GM06990 (cell line): ENCODE measurements around the gene AP3D1.
"Not testable (repeated sequence)": the region's sequence is repeated elsewhere in the genome, so short reads cannot be mapped to it uniquely, and the experiment has no call there.

Experiments used
- DNase-seq: peaks from one replicate; pipeline ENCODE4 v3.0.0-alpha.2; 2011; ENCODE audit not compliant: insufficient read length; ENCODE audit errors: extremely low read depth
- H3K27me3 ChIP-seq: replicated peaks from 2 replicates; pipeline ENCODE4 v1.6.0; 2011; ENCODE audit warnings: low read length; ENCODE audit not compliant: control insufficient read depth, insufficient read depth
- H3K36me3 ChIP-seq: 2 replicates; pipeline ENCODE4 v1.5.1; 2011; ENCODE audit warnings: low read length; ENCODE audit not compliant: control insufficient read depth, insufficient read depth
- H3K4me3 ChIP-seq: replicated peaks from 2 replicates; pipeline ENCODE4 v1.5.1; 2011; ENCODE audit warnings: low read depth, mild to moderate bottlenecking, control low read depth, low read length
- TF ChIP-seq, protein P1 (sequence below): IDR thresholded peaks from 2 replicates; pipeline ENCODE4 v1.5.1; 2011; ENCODE audit warnings: low read length, control low read depth, mild to moderate bottlenecking, inconsistent platforms; ENCODE audit not compliant: insufficient read depth, poor library complexity, severe bottlenecking

AP3D1 gene

DNA sequence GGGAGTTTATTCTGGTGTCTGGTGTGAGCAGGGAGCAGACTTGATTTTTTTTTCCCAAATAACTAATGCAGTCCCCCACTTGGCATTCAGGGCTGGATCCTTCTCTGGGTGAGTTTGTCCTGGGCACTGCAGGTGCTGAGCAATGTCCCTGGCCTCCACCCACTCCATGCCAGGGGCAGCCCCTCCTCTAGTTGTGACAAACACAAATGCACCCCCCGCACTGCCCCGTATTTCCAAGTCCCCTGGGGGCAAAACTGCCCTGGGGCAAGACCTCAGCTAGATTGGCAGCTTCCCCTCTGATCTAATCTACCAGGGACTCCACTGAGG lies 61.7 kb downstream of the AP3D1 start:
- TF ChIP-seq, protein P1, sequence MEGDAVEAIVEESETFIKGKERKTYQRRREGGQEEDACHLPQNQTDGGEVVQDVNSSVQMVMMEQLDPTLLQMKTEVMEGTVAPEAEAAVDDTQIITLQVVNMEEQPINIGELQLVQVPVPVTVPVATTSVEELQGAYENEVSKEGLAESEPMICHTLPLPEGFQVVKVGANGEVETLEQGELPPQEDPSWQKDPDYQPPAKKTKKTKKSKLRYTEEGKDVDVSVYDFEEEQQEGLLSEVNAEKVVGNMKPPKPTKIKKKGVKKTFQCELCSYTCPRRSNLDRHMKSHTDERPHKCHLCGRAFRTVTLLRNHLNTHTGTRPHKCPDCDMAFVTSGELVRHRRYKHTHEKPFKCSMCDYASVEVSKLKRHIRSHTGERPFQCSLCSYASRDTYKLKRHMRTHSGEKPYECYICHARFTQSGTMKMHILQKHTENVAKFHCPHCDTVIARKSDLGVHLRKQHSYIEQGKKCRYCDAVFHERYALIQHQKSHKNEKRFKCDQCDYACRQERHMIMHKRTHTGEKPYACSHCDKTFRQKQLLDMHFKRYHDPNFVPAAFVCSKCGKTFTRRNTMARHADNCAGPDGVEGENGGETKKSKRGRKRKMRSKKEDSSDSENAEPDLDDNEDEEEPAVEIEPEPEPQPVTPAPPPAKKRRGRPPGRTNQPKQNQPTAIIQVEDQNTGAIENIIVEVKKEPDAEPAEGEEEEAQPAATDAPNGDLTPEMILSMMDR: no peak
- no peaks in the 10 kb centered on the region for H3K27me3 ChIP-seq
- H3K4me3 ChIP-seq: peak overlapping the region; percentile 21
- no peak for DNase-seq
- no peaks in the 10 kb centered on the region for H3K36me3 ChIP-seq

DNA sequence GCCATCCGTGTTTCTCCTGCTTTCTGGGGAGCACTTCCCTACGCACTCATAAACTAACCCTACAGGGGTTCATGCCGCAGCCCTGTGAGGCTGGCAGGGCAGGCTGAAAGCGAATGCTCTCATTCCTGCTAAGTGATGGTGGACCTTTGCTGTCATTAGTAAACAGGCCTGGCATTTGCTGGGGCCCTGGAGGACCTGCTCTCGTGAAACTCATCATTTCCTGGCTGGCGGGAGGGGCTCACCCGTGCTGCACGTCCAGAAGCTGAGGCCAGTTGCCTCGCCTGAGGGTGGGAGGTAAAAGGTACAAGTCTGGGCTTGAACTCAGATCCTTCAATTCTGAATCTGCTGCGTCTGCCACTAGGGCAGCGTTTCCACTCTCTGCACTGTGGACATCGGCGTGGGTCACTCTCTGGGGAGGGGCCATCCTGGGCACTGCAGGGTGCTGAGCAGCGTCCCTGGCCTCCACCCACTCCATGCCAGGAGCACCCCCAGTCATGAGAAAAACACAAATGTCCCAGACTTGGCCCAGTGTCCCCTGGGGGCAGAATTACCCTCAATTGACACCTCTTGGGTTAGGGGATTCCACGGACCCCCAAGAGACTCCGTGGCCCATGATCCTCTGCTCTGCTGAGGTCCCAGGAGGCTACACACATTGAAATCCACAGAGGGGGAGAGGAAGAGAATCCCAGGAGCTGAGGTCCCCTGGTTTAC lies 62.2 kb downstream of the AP3D1 start:
- Histone ChIP-seq H3K27me3 (no peaks in the 10 kb centered on the region), H3K36me3 (no peaks in the 10 kb centered on the region), H3K4me3 (peak overlapping the region; percentile 21)
- TF ChIP-seq, protein P1: peak; percentile 4
- DNase-seq: peak; percentile 76

DNA sequence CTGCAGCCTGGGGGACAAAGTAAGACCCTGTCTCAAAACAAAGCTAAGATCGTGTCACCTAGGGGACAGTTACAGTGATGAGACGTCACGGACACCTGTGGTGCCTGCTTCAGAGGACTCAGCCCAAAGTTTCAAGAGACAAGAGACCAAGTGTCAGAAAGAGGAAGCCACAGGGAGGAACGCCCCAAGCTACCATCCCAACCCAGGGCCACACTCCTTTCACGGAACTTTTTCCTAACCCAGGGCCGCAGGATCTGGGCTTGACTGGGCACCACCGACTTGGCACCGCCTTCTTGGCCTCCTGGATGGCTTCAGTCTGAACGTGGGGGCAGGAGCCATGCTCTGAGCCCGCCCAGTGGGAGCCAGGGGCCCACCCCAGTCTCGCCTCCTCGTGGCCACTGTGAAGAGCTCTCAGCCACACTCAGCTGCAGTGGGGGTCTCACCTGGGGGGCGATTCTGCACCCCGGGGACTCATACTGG lies 63.7 kb downstream of the AP3D1 start:
- H3K4me3 ChIP-seq: no peak overlapping the region
- H3K27me3 ChIP-seq: no peaks in the 10 kb centered on the region
- TF ChIP-seq, protein P1: peak; percentile 49
- peaks cover 8% of the 10 kb centered on the region for H3K36me3 ChIP-seq
- DNase-seq: peak; percentile 79

DNA sequence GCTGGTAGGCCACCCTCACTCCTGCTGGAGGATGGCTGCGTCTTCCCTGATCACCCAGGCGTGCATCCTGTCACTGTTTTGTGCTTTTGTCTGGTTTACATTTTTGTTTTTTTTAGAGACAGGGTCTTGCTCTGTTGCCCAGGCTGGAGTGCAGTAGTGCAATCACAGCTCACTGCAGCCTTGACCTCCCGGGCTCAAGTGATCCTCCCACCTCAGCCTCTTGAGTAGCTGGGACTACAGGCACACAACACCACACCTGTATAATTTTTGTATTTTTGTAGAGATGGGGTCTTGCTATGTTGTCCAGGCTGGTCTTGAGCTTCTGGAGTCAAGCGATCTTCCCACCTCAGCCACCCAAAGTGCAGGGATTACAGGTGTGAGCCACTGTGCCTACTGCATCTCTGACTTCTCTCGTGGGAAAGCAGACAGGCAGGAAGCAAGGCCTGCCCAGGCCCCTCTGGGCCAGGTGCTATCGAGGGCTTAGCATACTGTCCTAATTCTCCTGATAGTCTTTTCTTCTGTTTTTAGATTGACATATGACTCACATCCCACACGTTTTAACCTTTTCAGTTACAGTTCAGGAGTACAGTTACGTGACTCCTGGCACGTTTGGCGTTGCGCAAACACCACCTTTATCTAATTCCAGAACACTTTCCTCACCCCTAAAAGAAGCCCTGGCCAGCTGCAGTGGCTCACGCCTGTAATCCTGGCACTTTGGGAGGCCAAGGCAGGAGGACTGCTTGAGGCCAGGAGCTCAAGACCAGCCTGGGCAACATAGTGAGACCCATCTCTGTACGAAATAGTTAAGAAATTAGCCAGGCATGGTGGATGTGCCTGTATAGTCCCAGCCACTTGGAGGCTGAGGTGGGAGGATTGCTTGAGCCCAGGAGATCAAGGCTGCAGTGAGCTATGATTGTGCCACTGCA lies 64.4 kb downstream of the AP3D1 start:
- peak; percentile 77 for DNase-seq
- peaks cover 10% of the 10 kb centered on the region for H3K36me3 ChIP-seq
- not testable (repeated sequence) for H3K4me3 ChIP-seq, H3K27me3 ChIP-seq

DNA sequence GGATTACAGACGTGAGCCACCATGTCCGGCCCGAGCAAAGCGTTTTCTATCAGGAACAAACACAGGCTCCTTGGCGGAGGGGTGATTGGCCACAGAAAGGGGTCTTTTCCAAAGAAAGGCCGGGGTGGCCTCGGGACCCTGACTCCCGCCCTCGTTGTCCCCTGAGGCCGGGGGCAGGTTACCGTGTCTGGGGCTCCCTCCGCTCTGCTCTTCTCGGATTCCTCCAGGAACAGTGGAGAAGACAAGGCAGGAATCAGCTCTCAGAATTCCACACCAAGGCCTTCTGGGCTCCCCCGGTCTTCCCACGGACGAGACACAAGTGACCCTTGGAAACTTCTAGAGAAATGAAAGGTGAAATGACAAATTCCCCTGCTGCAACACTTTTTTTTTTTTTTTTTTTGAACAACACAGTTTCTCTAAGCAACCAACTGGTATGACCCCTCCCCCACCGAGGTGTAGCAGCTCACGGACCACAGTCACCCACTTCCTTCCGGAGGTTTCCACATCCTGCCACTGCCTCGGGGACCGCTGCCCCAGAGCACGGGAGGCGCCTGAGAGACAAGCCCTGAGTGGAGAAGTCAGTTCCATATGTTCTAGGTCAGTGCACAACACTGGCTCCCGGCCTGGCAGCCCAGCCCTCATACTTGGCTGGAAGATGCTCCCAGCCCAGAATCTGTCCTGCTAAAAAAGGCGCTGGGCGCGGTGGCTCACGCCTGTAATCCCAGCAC lies 66.2 kb downstream of the AP3D1 start:
- Histone ChIP-seq H3K27me3 (no peaks in the 10 kb centered on the region), H3K4me3 (peak overlapping the region; percentile 94), H3K36me3 (peaks cover 18% of the 10 kb centered on the region)
- peak; percentile 93 for DNase-seq
- TF ChIP-seq, protein P1: no peak
